Type B pancreatic cell (in vitro differentiated cells): Measurements from ENCODE around the gene C2orf81. TPM values are rescaled to one million over a fixed set of nuclear protein-coding genes. Genes with fewer than 3 reads are reported as not detected.
"Not testable (repeated sequence)": the region's sequence is repeated elsewhere in the genome, so short reads cannot be mapped to it uniquely, and the experiment has no call there.

ENCODE experiments used
- DNase-seq: peaks from one replicate; pipeline ENCODE4 v3.0.0; 2021; ENCODE audit warnings: mixed read lengths; ENCODE audit not compliant: unreplicated experiment; ENCODE audit errors: extremely low spot score
- H3K27ac Mint-ChIP-seq: 2 replicates; pipeline ENCODE4 v1.8.0; 2021; ENCODE audit warnings: mild to moderate bottlenecking, mixed read lengths
- H3K27me3 Mint-ChIP-seq: 2 replicates; pipeline ENCODE4 v1.8.0; 2021; ENCODE audit warnings: mixed read lengths
- H3K36me3 Mint-ChIP-seq: 2 replicates; pipeline ENCODE4 v1.8.0; 2021; ENCODE audit warnings: mixed read lengths
- H3K4me1 Mint-ChIP-seq: one replicate; pipeline ENCODE4 v1.8.0; 2021; ENCODE audit warnings: mixed read lengths; ENCODE audit not compliant: unreplicated experiment
- H3K4me3 Mint-ChIP-seq: 2 replicates; pipeline ENCODE4 v1.8.0; 2021; ENCODE audit warnings: mild to moderate bottlenecking, mixed read lengths
- H3K9me3 Mint-ChIP-seq: 2 replicates; pipeline ENCODE4 v1.8.0; 2021; ENCODE audit warnings: mixed read lengths
- CTCF ChIP-seq: fragments of 200-600 bp; sonication (generic); conservative IDR thresholded peaks from 2 replicates; pipeline ENCODE4 v1.5.0; 2021; ENCODE audit warnings: antibody characterized with exemption, mild to moderate bottlenecking
- total RNA-seq: library from RNA; stranded (reverse); gene quantifications from 2 replicates; pipeline ENCODE4 v1.2.1, GENCODE V29; 2021; ENCODE audit warnings: low replicate concordance

Gene C2orf81
- total RNA-seq, 1 donor from 2014 or later, result 10.4 TPM

GRCh38 chr2:74425523-74425922 lies 4.1 kb upstream of the C2orf81 start:
- no peak for DNase-seq
- no peak for TF ChIP-seq CTCF
- Mint-ChIP-seq H3K27ac (peak overlapping the region; percentile 70), H3K4me3 (peak overlapping the region; percentile 31), H3K4me1 (peaks cover 14% of the 10 kb centered on the region), H3K36me3 (peaks cover 9% of the 10 kb centered on the region), H3K27me3 (peaks cover 2% of the 10 kb centered on the region), H3K9me3 (no peaks in the 10 kb centered on the region)

GRCh38 chr2:74424995-74425406 lies 3.6 kb upstream of the C2orf81 start:
- peaks cover 9% of the 10 kb centered on the region for H3K36me3 Mint-ChIP-seq
- no peak overlapping the region for H3K27ac Mint-ChIP-seq
- peaks cover 2% of the 10 kb centered on the region for H3K27me3 Mint-ChIP-seq
- no peak overlapping the region for H3K4me3 Mint-ChIP-seq
- no peak for TF ChIP-seq CTCF
- H3K9me3 Mint-ChIP-seq, result no peaks in the 10 kb centered on the region
- no peak for DNase-seq
- peaks cover 14% of the 10 kb centered on the region for H3K4me1 Mint-ChIP-seq

GRCh38 chr2:74424139-74424992 lies 2.9 kb upstream of the C2orf81 start:
- no peak for DNase-seq
- Mint-ChIP-seq H3K4me3 (no peak overlapping the region), H3K36me3 (peaks cover 9% of the 10 kb centered on the region), H3K27ac (peak overlapping the region; percentile 30), H3K27me3 (peaks cover 2% of the 10 kb centered on the region), H3K4me1 (peaks cover 14% of the 10 kb centered on the region), H3K9me3 (no peaks in the 10 kb centered on the region)
- no peak for TF ChIP-seq CTCF

- Mint-ChIP-seq H3K9me3 (no peaks in the 10 kb centered on the region), H3K4me1 (peaks cover 14% of the 10 kb centered on the region), H3K27ac (peak overlapping the region; percentile 5), H3K27me3 (peaks cover 2% of the 10 kb centered on the region), H3K4me3 (peak overlapping the region; percentile 96), H3K36me3 (peaks cover 9% of the 10 kb centered on the region)
- TF ChIP-seq CTCF, result no peak
- DNase-seq, result no peak
These were observed 2.0 kb upstream of the C2orf81 start for GRCh38 chr2:74423231-74424095.

GRCh38 chr2:74420443-74421103 lies 846 bp downstream of the C2orf81 start:
- Mint-ChIP-seq H3K4me1 (peaks cover 13% of the 10 kb centered on the region), H3K27ac (peak overlapping the region; percentile 52), H3K4me3 (peak overlapping the region; percentile 96)
- H3K9me3 Mint-ChIP-seq, H3K36me3 Mint-ChIP-seq, DNase-seq, H3K27me3 Mint-ChIP-seq: not testable (repeated sequence)
